Measurements from ENCODE around the gene C1orf105.

C1orf105 gene

DNA sequence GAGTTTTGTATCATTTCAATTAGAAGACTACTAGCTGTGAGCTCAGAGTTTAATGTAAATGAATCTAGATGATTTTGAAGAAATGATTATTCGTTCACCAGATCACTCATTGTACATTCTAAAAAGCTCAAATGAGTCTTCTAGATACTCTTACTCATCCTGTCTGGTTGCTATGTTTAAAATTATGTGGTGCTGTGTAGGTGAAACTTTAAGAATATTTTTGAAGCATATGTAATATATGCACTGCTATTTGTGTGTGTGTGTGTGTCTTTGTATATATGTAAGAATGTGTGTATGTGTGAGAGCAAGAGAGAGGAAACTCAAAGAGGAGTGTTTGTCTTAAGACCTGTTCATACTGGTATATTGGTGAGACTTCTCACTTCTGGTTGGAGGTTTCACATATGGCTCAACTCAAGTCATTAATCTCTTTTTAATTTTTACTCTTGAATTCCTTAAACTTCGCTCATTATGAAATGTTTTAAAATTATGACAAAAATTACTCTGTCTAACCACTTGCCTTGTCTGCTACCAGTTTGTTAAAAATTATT is 8.6 kb upstream of the C1orf105 start:
- no peak for DNase-seq
- Histone ChIP-seq H3K9me3 (ENCODE audit: insufficient read depth, low read depth, low read length) (no peaks in the 10 kb centered on the region), H3K4me2 (ENCODE audit: low read length) (no peak overlapping the region), H2AK5ac (ENCODE audit: low read length) (no peak overlapping the region), H3K79me2 (ENCODE audit: control insufficient read depth, insufficient read depth, low read length, poor library complexity) (no peaks in the 10 kb centered on the region), H2BK12ac (ENCODE audit: low read length) (no peak overlapping the region), H3K36me3 (ENCODE audit: control insufficient read depth in 1 of 2, insufficient read depth in 2 of 2, low read length in 2 of 2) (no peaks in the 10 kb centered on the region), H3K79me1 (ENCODE audit: low read length) (no peaks in the 10 kb centered on the region), H3K4ac (ENCODE audit: low read depth, low read length) (no peak overlapping the region), H3K27me3 (ENCODE audit: insufficient read depth, low read length) (no peaks in the 10 kb centered on the region), H3K27ac (ENCODE audit: low read depth, low read length) (no peak overlapping the region), H4K8ac (ENCODE audit: low read depth, low read length) (no peak overlapping the region), H2AFZ (ENCODE audit: insufficient read depth, low read length, poor library complexity) (no peak overlapping the region), H3K4me1 (ENCODE audit: control insufficient read depth in 1 of 2, insufficient read depth in 2 of 2, low read length in 2 of 2) (peaks cover 0 to 3% of the 10 kb centered on the region in 2 experiments), H3K18ac (ENCODE audit: low read length) (no peak overlapping the region), H2BK120ac (ENCODE audit: insufficient read depth, low read length, poor library complexity) (no peak overlapping the region), H3K23ac (ENCODE audit: low read length) (no peak overlapping the region), H4K91ac (ENCODE audit: low read depth, low read length) (no peak overlapping the region), H3K14ac (ENCODE audit: low read length) (no peak overlapping the region), H3K9ac (ENCODE audit: low read length) (no peak overlapping the region), H3K4me3 (ENCODE audit: low read depth, low read length) (no peak overlapping the region), H4K12ac (ENCODE audit: low read depth, low read length) (no peak overlapping the region), H2BK5ac (ENCODE audit: low read depth, low read length, poor library complexity) (no peak overlapping the region)
- WGBS (ENCODE audit: extremely low coverage, insufficient coverage, insufficient read length), result no CpG with 5 or more reads among the region's 2 CpGs

DNA sequence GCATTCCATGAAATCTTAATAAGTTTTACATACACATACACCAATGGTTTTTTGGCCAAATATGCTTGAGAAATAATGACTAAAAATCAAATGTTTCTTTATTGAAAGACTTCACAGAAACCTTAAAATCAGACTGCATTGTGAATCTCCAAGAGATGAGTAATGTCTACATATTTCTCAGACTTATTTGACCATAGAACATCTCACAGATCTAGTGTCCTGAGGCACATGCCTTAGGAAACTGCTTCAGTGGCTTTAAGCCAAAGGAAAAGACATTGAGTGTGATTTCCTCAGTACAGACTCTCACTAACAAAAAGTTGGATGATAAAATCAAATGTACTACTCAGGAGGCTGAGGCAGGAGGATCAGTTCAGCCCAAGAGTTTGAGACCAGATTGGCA is 6.2 kb upstream of the C1orf105 start:
- H3K14ac ChIP-seq (ENCODE audit: low read length), result no peak overlapping the region
- H3K4me1 ChIP-seq (ENCODE audit: control insufficient read depth in 1 of 2, insufficient read depth in 2 of 2, low read length in 2 of 2), result peaks cover 0 to 3% of the 10 kb centered on the region in 2 experiments
- H3K79me1 ChIP-seq (ENCODE audit: low read length), result no peaks in the 10 kb centered on the region
- no peaks in the 10 kb centered on the region for H3K79me2 ChIP-seq (ENCODE audit: control insufficient read depth, insufficient read depth, low read length, poor library complexity)
- H2AFZ ChIP-seq (ENCODE audit: insufficient read depth, low read length, poor library complexity), result no peak overlapping the region
- H2BK120ac ChIP-seq (ENCODE audit: insufficient read depth, low read length, poor library complexity), result no peak overlapping the region
- peak; percentile 80 to 95 for DNase-seq
- no peak overlapping the region for H3K4me2 ChIP-seq (ENCODE audit: low read length)
- no peak overlapping the region for H3K27ac ChIP-seq (ENCODE audit: low read depth, low read length)
- H3K4me3 ChIP-seq (ENCODE audit: low read depth, low read length), result no peak overlapping the region
- no peak overlapping the region for H3K9ac ChIP-seq (ENCODE audit: low read length)
- H3K27me3 ChIP-seq (ENCODE audit: insufficient read depth, low read length), result no peaks in the 10 kb centered on the region
- H3K4ac ChIP-seq (ENCODE audit: low read depth, low read length), result no peak overlapping the region
- no peak overlapping the region for H4K12ac ChIP-seq (ENCODE audit: low read depth, low read length)
- H4K91ac ChIP-seq (ENCODE audit: low read depth, low read length), result no peak overlapping the region
- H3K18ac ChIP-seq (ENCODE audit: low read length), result no peak overlapping the region
- H2AK5ac ChIP-seq (ENCODE audit: low read length), result no peak overlapping the region
- no peaks in the 10 kb centered on the region for H3K9me3 ChIP-seq (ENCODE audit: insufficient read depth, low read depth, low read length)
- H3K23ac ChIP-seq (ENCODE audit: low read length), result no peak overlapping the region
- no peaks in the 10 kb centered on the region for H3K36me3 ChIP-seq (ENCODE audit: control insufficient read depth in 1 of 2, insufficient read depth in 2 of 2, low read length in 2 of 2)
- no peak overlapping the region for H4K8ac ChIP-seq (ENCODE audit: low read depth, low read length)
- no peak overlapping the region for H2BK12ac ChIP-seq (ENCODE audit: low read length)
- H2BK5ac ChIP-seq (ENCODE audit: low read depth, low read length, poor library complexity), result no peak overlapping the region

DNA sequence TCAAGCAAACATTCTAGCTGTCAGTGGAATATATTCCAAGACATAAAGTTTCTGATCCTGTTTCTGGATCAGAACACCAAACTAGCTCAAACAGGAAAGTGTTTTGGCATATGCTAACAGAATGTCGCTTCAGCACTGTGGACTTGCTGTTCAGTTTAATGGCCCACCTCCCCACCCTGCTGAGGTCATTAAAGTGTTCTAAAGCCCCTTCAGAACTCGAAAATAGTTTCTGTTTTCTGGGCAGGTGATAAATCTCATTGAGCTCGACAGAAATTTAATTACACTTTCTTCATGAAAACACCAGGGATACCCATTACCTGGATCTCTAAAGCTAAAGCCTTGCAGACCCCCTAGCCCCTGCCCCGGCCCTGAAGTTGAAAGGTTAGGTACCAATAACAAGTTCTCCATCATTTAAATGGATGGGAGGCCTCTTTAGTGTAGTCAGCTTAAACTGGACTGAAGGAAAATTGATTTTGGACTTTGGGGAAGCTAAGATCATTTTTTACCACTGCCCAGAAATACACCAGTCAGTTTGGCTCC is 3.9 kb upstream of the C1orf105 start:
- Histone ChIP-seq H4K12ac (ENCODE audit: low read depth, low read length) (no peak overlapping the region), H3K4me1 (ENCODE audit: control insufficient read depth in 1 of 2, insufficient read depth in 2 of 2, low read length in 2 of 2) (peaks cover 0 to 3% of the 10 kb centered on the region in 2 experiments), H3K27ac (ENCODE audit: low read depth, low read length) (no peak overlapping the region), H3K4me3 (ENCODE audit: low read depth, low read length) (no peak overlapping the region), H2AFZ (ENCODE audit: insufficient read depth, low read length, poor library complexity) (no peak overlapping the region), H3K9ac (ENCODE audit: low read length) (no peak overlapping the region), H3K18ac (ENCODE audit: low read length) (no peak overlapping the region), H4K91ac (ENCODE audit: low read depth, low read length) (no peak overlapping the region), H3K4me2 (ENCODE audit: low read length) (no peak overlapping the region), H2BK120ac (ENCODE audit: insufficient read depth, low read length, poor library complexity) (no peak overlapping the region), H2BK5ac (ENCODE audit: low read depth, low read length, poor library complexity) (no peak overlapping the region), H3K36me3 (ENCODE audit: control insufficient read depth in 1 of 2, insufficient read depth in 2 of 2, low read length in 2 of 2) (no peaks in the 10 kb centered on the region), H3K4ac (ENCODE audit: low read depth, low read length) (no peak overlapping the region), H3K14ac (ENCODE audit: low read length) (no peak overlapping the region), H3K27me3 (ENCODE audit: insufficient read depth, low read length) (no peaks in the 10 kb centered on the region), H3K23ac (ENCODE audit: low read length) (no peak overlapping the region), H3K79me1 (ENCODE audit: low read length) (no peaks in the 10 kb centered on the region), H3K79me2 (ENCODE audit: control insufficient read depth, insufficient read depth, low read length, poor library complexity) (no peaks in the 10 kb centered on the region), H3K9me3 (ENCODE audit: insufficient read depth, low read depth, low read length) (no peaks in the 10 kb centered on the region), H2AK5ac (ENCODE audit: low read length) (no peak overlapping the region), H2BK12ac (ENCODE audit: low read length) (no peak overlapping the region), H4K8ac (ENCODE audit: low read depth, low read length) (no peak overlapping the region)
- no peak for DNase-seq
- no CpG with 5 or more reads among the region's 4 CpGs for WGBS (ENCODE audit: extremely low coverage, insufficient coverage, insufficient read length)

DNA sequence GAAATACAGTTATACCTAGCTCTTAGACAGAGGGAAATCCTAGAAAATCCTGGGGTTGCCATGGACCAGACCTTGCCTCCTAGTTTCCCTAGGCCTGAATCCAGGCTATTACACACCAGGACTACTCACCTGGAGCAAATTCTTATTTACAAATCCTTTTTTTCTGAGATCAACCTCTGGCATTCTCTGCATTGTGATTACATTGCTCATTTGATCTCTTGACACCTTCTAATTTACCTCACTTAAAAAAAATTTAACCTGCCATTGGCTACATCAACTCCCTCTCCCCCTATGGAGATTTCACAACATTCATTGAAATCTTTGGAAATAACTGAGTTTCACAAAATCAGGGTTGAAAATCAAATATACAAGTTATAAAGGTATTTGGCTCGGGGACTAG is 2.9 kb upstream of the C1orf105 start:
- no peak overlapping the region for H2AFZ ChIP-seq (ENCODE audit: insufficient read depth, low read length, poor library complexity)

More for the DNA sequence above, 2.9 kb upstream of the C1orf105 start:
- Histone ChIP-seq H3K9ac (ENCODE audit: low read length) (no peak overlapping the region), H3K27ac (ENCODE audit: low read depth, low read length) (peak overlapping the region; percentile 16), H3K4me3 (ENCODE audit: low read depth, low read length) (no peak overlapping the region), H3K4me1 (ENCODE audit: control insufficient read depth in 1 of 2, insufficient read depth in 2 of 2, low read length in 2 of 2) (peaks cover 0 to 3% of the 10 kb centered on the region in 2 experiments), H3K4ac (ENCODE audit: low read depth, low read length) (no peak overlapping the region), H3K18ac (ENCODE audit: low read length) (no peak overlapping the region), H4K8ac (ENCODE audit: low read depth, low read length) (no peak overlapping the region), H3K23ac (ENCODE audit: low read length) (no peak overlapping the region), H4K12ac (ENCODE audit: low read depth, low read length) (no peak overlapping the region), H3K27me3 (ENCODE audit: insufficient read depth, low read length) (no peaks in the 10 kb centered on the region), H2BK5ac (ENCODE audit: low read depth, low read length, poor library complexity) (no peak overlapping the region), H3K14ac (ENCODE audit: low read length) (no peak overlapping the region), H3K79me2 (ENCODE audit: control insufficient read depth, insufficient read depth, low read length, poor library complexity) (no peaks in the 10 kb centered on the region), H3K4me2 (ENCODE audit: low read length) (no peak overlapping the region), H3K36me3 (ENCODE audit: control insufficient read depth in 1 of 2, insufficient read depth in 2 of 2, low read length in 2 of 2) (no peaks in the 10 kb centered on the region), H2AK5ac (ENCODE audit: low read length) (no peak overlapping the region), H2BK120ac (ENCODE audit: insufficient read depth, low read length, poor library complexity) (no peak overlapping the region), H3K79me1 (ENCODE audit: low read length) (no peaks in the 10 kb centered on the region), H3K9me3 (ENCODE audit: insufficient read depth, low read depth, low read length) (no peaks in the 10 kb centered on the region), H4K91ac (ENCODE audit: low read depth, low read length) (no peak overlapping the region), H2BK12ac (ENCODE audit: low read length) (no peak overlapping the region)
- DNase-seq, result peak; percentile 73 to 95
- no CpG with 5 or more reads among the region's 1 CpG for WGBS (ENCODE audit: extremely low coverage, insufficient coverage, insufficient read length)

All from trophoblast cell (in vitro differentiated cells and primary cell).